HG03342 (cell line): ENCODE results near the gene C9orf72.
"Not testable (repeated sequence)": the region's sequence is repeated elsewhere in the genome, so short reads cannot be mapped to it uniquely, and the experiment has no call there.

Source experiments
- ATAC-seq: cut with Tn5 transposase; IDR thresholded peaks from one replicate; pipeline ENCODE4 v1.9.1; 2021; ENCODE audit warnings: mild to moderate bottlenecking, moderate library complexity; ENCODE audit not compliant: unreplicated experiment

Gene C9orf72

GRCh38 chr9:27519466-27520465 is 53.5 kb downstream of the C9orf72 start:
- no peak for ATAC-seq

- ATAC-seq, result no peak
Observed at GRCh38 chr9:27518809-27519208, 54.5 kb downstream of the C9orf72 start.

GRCh38 chr9:27518006-27518405 is 55.3 kb downstream of the C9orf72 start:
- no peak for ATAC-seq

- no peak for ATAC-seq
Observed at GRCh38 chr9:27514551-27514950, 58.7 kb downstream of the C9orf72 start.

GRCh38 chr9:27511771-27512170 is 61.5 kb downstream of the C9orf72 start:
- no peak for ATAC-seq

- ATAC-seq, result no peak
Observed at GRCh38 chr9:27510780-27511179, 62.5 kb downstream of the C9orf72 start.

- ATAC-seq, result no peak
Observed at GRCh38 chr9:27506981-27507380, 66.3 kb downstream of the C9orf72 start.

GRCh38 chr9:27505744-27506161 is 67.5 kb downstream of the C9orf72 start:
- no peak for ATAC-seq

GRCh38 chr9:27504259-27504658 is 69.0 kb downstream of the C9orf72 start:
- ATAC-seq, result no peak

GRCh38 chr9:27503623-27504022 is 69.7 kb downstream of the C9orf72 start:
- ATAC-seq, result no peak

- ATAC-seq, result not testable (repeated sequence)
Observed at GRCh38 chr9:27500902-27501301, 72.4 kb downstream of the C9orf72 start.

GRCh38 chr9:27499451-27499850 is 73.8 kb downstream of the C9orf72 start:
- no peak for ATAC-seq

- ATAC-seq, result no peak
Observed at GRCh38 chr9:27497883-27498417, 75.3 kb downstream of the C9orf72 start.
